Left colon (tissue), 2 donors: Measurements from ENCODE around the gene JTB. TPM values are rescaled to one million over a fixed set of nuclear protein-coding genes. Genes with fewer than 3 reads are reported as not detected.

Experiments used
- microRNA-seq, 2 donors: library from miRNA; unstranded; fragments of <30 nt; microRNA quantifications; one replicate each; pipeline versions ENCODE4 v1.1.0 to v1.2.0, GENCODE V29; 2020
- total RNA-seq, 2 donors: library from RNA; stranded (reverse); fragmentation: NEBNext Ultra II Directional; extraction: Animal tissue kit (Norgen Biotek cat#: 25700); gene quantifications; one replicate each; pipeline ENCODE4 v1.2.1, GENCODE V29; 2021
- donor health status: DM: no; HTN: no; CAD: no.
- donor health status: DM: yes; HTN: yes; CAD: no.

Gene JTB
- total RNA-seq, 2 donors from 2014 or later: 147 to 149 TPM

Small RNA genes lying within 50 kb of the gene (microRNA-seq; reads per million reads assigned to microRNA genes)
- 0 reads per million in 2 donors for gene MIR6737

Other genes starting within 250 kb of the JTB start
- 10 to 100 TPM; 25.8 to 28.1 TPM for gene INTS3, start 249.6 kb downstream of the JTB start, total RNA-seq
- gene SLC27A3, start 202.3 kb downstream of the JTB start, total RNA-seq: 10 to 100 TPM; 22.5 to 24.8 TPM
- 10 to 100 TPM; 33.9 to 34.9 TPM for gene GATAD2B, start 54.7 kb downstream of the JTB start, total RNA-seq
- 10 to 100 TPM; 32.1 to 41.7 TPM for gene DENND4B, start 31.0 kb downstream of the JTB start, total RNA-seq
- 10 to 100 TPM; 21.9 to 30.1 TPM for gene CRTC2, start 19.1 kb downstream of the JTB start, total RNA-seq
- gene SLC39A1, start 14.1 kb downstream of the JTB start, total RNA-seq: 10 to 100 TPM; 68.8 to 70.9 TPM
- 10 to 100 TPM; 18.2 to 21.5 TPM for gene CREB3L4, start 9.8 kb downstream of the JTB start, total RNA-seq
- gene RAB13, start 8.7 kb upstream of the JTB start, total RNA-seq: 10 to 100 TPM; 61.3 to 65.4 TPM
- gene RPS27, start 13.1 kb upstream of the JTB start, total RNA-seq: 1,000 to 10,000 TPM; 1,062 to 1,224 TPM
- under 1 TPM in 1 of 2 donors, not detected in 1; 0.06 TPM for gene NUP210L, start 177.4 kb upstream of the JTB start, total RNA-seq
- 100 to 1,000 TPM; 490 to 491 TPM for gene TPM3, start 214.4 kb upstream of the JTB start, total RNA-seq
- gene CFAP141, start 228.7 kb upstream of the JTB start, total RNA-seq: not detected
- gene UBAP2L, start 243.3 kb upstream of the JTB start, total RNA-seq: 10 to 100 TPM; 78.5 to 90.2 TPM